GM12892 (cell line): ENCODE data around the gene IDNK.

ENCODE experiments used
- POLR2A ChIP-seq: IDR thresholded peaks from 2 replicates; pipeline ENCODE4 v1.6.1; 2011; ENCODE audit warnings: low read depth, low read length, control low read depth
- POLR2AphosphoS5 ChIP-seq: IDR thresholded peaks from 2 replicates; pipeline ENCODE4 v1.6.1; 2011; ENCODE audit warnings: low read depth, low read length, control low read depth

GRCh38 chr9:83656032-83656680 is 33.2 kb downstream of the IDNK start:
- TF ChIP-seq POLR2AphosphoS5, result no peak
- TF ChIP-seq POLR2A, result no peak
